ENCODE results near the gene PEPD. TPM values are rescaled to one million over a fixed set of nuclear protein-coding genes. Genes with fewer than 3 reads are reported as not detected.

The PEPD gene
- total RNA-seq, 1 experiment from 2014 or later, result 30.2 TPM

DNA sequence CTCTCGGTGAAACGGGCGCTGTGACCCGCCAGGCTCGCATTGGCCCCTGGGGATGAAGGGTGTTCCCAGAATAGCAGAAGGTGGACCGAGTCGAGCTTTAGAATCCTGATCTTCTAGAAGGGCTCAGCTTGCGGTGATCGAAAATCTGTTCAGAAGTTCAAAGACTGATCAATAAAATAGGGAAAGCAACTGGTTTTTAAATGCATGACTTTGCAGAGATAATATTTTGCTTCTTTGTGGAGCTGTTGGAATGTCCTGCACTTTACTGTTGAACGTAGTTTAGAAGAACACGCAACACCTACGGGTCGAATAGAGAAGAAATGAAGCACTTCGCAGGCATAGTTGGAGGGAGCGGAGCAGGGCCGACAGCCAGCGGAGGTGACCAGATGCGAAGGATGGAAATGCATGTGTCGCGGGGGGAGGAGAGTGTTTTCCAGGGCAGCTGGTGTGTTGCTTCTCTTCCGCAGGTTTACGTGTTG is 147.3 kb downstream of the PEPD start:
- DNase-seq (ENCODE audit: extremely low read depth, low read depth), result peak; percentile 3

GRCh38 chr19:33373453-33374235 is 147.9 kb downstream of the PEPD start, which contains the start of gene CEBPG:
Gene CEBPG (plus strand): TSS chr19:33373709. CDS start chr19:33379240, 5,531 bp downstream.
- peak; percentile 84 for DNase-seq (ENCODE audit: extremely low read depth, low read depth)

GRCh38 chr19:33370783-33371182 is 150.8 kb downstream of the PEPD start:
- DNase-seq (ENCODE audit: extremely low read depth, low read depth), result no peak

GRCh38 chr19:33368074-33368864 is 153.3 kb downstream of the PEPD start:
- DNase-seq (ENCODE audit: extremely low read depth, low read depth), result no peak

DNA sequence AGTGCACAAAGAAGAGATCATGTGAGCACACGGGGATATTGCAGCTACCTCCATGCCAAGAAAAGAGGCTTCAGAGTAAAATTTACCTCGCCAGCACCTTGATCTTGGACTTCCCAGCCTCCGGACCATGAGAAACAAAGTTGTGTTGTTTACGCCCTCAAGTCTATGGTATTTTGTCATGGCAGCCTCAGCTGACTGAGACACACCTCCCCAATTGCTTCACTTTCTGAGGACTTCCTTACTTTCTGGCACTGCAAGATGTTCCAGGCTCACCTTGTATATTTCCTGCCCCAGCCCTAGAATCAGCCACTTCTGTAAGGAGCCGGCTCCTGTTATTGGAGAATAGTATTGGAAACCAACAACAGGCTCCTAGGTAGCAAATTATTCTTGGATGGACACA is 154.7 kb downstream of the PEPD start:
- no peak for DNase-seq (ENCODE audit: extremely low read depth, low read depth)

DNA sequence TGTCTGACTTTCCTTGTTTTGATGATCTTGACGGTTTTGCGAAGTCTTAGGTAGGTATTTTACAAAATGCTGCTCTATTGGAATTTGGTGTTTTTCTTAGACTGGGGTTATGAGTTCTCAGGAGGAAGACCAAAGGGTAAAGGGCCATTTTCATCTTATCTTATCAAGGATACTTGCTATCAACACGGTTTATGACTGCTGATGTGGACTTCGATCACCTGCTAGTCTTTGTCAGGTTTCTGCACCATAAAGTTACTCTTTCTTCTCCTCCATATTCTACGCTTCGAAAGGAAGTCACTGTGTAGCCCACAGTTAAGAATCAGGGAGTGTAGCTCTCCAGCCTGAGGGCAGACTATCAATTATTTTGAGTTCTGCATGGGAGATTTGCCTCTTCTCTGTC is 155.5 kb downstream of the PEPD start:
- DNase-seq (ENCODE audit: extremely low read depth, low read depth), result no peak

- no peak for DNase-seq (ENCODE audit: extremely low read depth, low read depth)
These were observed 155.9 kb downstream of the PEPD start for GRCh38 chr19:33365691-33366090.

DNA sequence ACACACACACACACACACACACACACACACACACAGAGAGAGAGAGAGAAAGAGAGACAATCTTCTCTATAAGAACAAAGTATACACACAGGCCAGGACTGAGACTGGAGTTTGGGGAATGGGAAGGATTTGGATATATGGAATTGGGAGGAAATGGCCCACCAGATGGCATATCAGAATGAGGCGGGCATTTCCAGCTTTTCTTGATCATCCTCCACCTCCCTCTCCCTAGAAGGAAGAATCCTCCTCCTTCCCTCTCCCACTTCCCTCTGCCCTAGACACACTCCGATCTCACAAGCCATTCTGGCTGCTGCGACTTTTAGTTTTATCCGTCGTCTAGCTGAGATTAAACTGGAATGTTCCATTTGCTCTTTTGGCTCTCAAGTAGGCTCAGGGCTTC is 158.1 kb downstream of the PEPD start:
- DNase-seq (ENCODE audit: extremely low read depth, low read depth), result no peak

GRCh38 chr19:33362508-33363228 is 158.9 kb downstream of the PEPD start:
- no peak for DNase-seq (ENCODE audit: extremely low read depth, low read depth)

DNA sequence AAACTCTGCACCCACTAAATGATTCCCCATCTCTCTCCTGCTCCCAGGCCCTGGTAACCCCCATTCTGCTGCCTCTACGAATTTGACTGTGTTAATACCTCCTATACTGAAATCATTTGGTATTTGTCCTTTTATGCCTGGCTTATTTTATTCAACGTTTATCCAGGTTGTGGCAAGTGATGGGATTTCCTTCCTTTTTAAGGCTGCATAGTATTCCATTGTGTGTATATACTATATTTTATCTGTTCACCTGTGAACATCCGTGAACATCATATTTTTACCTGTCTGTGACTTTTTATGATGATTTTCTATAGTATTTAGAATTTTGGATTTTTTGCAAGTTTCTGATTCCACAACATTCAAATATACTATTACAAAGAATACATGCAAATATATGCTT is 162.0 kb downstream of the PEPD start:
- no peak for DNase-seq (ENCODE audit: extremely low read depth, low read depth)

DNA sequence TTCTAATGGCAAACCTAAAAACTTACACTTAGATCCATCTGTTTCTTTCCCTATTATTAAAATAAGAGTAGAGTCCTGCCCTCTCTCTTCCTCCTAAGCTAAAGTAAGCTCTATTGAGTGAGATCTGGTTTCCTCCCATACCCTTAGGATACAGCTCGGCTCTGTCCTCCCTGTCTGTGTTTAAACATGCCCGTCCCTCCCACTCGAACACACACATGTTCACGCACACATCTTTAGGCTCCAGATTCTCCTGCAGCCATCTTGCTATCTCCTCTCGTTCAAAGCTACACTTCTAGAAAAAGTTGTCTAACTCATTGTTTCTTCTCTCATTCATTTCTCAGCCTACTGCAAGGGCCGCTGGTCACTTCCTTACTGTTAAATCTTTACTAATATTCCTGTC is 163.2 kb downstream of the PEPD start:
- DNase-seq (ENCODE audit: extremely low read depth, low read depth), result no peak

- no peak for DNase-seq (ENCODE audit: extremely low read depth, low read depth)
These were observed 164.0 kb downstream of the PEPD start for GRCh38 chr19:33357556-33357955.

GRCh38 chr19:33355535-33355934 is 166.1 kb downstream of the PEPD start:
- DNase-seq (ENCODE audit: extremely low read depth, low read depth), result no peak

GRCh38 chr19:33350538-33351309 is 170.9 kb downstream of the PEPD start:
- DNase-seq (ENCODE audit: extremely low read depth, low read depth), result no peak

DNA sequence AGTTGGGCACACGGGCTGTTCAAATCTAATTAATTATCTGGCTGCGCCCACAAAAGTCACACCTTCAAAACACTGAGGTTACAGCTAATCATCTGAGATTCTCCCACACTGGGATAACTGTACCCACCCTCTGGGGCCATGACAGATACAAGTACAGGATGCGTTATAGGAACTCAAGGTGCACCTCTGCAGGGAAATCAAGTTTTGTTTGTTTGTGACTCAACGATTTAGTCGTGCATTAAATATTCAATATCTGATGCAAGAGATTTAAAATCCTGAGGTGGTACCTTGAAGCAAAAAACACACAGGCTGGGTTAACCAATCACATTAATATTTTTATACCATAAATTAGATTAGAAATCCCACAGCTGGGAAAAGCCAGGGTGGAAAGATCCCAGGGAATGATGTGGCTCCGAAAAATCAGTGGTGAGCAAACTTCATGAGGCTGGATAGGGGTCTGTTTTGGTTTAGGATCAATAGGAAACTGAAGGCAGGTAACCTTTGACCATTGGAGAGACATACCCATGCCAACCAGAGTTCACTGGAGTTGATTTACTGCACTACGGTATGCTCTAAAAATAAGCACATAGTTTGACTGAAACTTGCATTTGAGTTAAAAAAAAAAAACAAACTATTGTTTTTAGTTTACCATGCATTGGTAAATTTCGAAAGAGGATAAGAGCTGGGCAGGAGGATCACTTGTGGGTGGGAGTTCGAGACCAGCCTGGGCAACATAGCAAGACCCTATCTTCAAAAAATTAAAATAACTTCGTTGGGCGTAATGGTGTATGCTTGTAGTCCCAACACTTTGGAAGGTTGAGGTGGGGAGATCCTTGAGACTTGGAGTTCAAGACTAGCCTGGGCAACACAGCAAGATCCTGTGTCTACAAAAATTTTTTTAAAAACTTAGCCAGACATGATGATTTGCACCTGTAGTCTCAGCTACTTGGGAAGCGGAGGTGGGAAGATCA is 172.0 kb downstream of the PEPD start:
- no peak for DNase-seq (ENCODE audit: extremely low read depth, low read depth)

DNA sequence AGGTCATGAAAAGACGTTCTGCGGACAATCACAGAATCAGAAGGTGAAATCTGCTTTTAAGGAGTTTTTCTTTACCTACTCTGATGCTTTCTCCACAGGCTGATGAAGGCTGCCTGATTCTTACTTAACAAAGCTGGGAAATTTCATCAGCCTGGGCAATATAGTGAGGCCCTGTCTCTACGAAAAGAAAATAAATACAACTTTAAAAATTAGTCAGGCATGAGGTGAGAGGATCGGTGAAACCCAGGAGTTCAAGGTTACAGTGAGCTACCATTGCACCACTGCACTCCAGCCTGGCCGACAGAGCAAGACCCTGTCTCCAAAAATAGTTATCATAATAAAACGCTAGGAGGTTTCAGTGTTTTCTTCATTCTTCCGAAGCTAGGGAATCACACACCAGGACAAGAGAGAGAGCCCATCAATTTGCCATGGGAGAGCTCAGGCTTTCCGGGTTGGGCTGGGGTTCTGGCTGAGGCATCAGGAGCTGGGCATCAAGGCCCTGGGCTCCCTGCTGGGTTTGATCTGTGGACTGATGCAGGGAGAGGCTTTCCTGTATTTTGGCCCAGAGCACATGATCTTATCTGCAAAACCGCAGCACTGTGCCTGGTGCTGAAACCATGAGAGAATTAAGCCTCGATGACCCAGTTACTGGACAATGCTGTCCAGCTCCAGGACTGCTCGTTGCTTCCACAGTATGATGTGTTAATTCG is 173.1 kb downstream of the PEPD start:
- no peak for DNase-seq (ENCODE audit: extremely low read depth, low read depth)

DNA sequence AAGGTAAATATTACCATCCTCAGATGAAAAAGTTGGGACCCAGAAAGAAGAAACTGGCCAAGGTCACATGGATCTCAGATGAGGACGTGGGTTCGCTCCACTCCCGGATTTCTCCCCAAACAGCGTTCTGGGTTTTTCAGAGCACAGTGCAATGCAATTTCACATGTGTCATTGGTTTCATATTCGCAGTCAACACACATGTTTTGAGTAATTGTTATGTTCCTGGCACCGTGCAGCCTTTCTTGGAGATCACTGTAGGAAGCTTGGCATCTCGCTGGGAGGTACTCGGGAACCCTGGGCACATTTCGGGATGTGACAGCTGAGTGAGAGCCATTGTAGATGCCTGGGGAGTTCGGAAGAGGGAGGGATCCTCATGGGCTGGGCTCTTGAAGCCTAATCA is 174.3 kb downstream of the PEPD start:
- no peak for DNase-seq (ENCODE audit: extremely low read depth, low read depth)

DNA sequence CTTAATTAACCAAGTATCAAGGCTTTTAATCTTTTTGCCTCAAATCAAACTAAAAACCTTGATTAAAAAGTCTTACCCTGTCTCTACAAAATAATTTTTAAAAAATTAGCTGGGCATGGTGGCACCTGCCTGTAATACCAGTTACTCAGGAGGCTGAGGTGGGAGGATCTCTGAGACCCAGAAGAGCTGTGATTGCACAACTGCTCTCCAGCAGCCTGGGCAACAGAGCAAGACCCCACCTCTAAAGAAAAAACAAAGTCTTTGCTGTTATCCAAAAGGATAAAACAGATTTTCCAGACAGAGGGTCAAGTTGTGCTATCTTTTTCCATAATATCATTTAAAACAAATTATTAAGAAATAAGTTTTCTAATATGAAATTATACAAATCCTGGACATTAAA is 174.9 kb downstream of the PEPD start:
- no peak for DNase-seq (ENCODE audit: extremely low read depth, low read depth)

- no peak for DNase-seq (ENCODE audit: extremely low read depth, low read depth)
These were observed 176.4 kb downstream of the PEPD start for GRCh38 chr19:33345163-33345562.
